ENCODE results near the gene TES. TPM values are rescaled to one million over a fixed set of nuclear protein-coding genes. Genes with fewer than 3 reads are reported as not detected.

TES gene
- polyA plus RNA-seq, 1 donor = 17.0 TPM

GRCh38 chr7:116193329-116194087, 16.8 kb upstream of the TES start:
- DNase-seq (ENCODE audit: low read depth) = no peak

- DNase-seq (ENCODE audit: low read depth) = no peak
These were observed 16.2 kb upstream of the TES start for GRCh38 chr7:116194115-116194514.

- DNase-seq (ENCODE audit: low read depth) = no peak
These were observed 14.9 kb upstream of the TES start for GRCh38 chr7:116195451-116195850.

- DNase-seq (ENCODE audit: low read depth) = no peak
These were observed 13.4 kb upstream of the TES start for GRCh38 chr7:116196947-116197346.

GRCh38 chr7:116197360-116197759, 13.0 kb upstream of the TES start:
- DNase-seq (ENCODE audit: low read depth) = no peak

- DNase-seq (ENCODE audit: low read depth) = no peak
These were observed 11.5 kb upstream of the TES start for GRCh38 chr7:116198748-116199410.

- DNase-seq (ENCODE audit: low read depth) = no peak
These were observed 9.4 kb upstream of the TES start for GRCh38 chr7:116200963-116201362.

- DNase-seq (ENCODE audit: low read depth) = no peak
These were observed 4.2 kb upstream of the TES start for GRCh38 chr7:116206141-116206540.

GRCh38 chr7:116208919-116209318, 1.4 kb upstream of the TES start:
- no peak for DNase-seq (ENCODE audit: low read depth)

GRCh38 chr7:116209561-116210070, 723 bp upstream of the TES start:
- no peak for DNase-seq (ENCODE audit: low read depth)

GRCh38 chr7:116211006-116211912, 920 bp downstream of the TES start:
- DNase-seq (ENCODE audit: low read depth) = peak; percentile 66

- DNase-seq (ENCODE audit: low read depth) = no peak
These were observed 1.7 kb downstream of the TES start for GRCh38 chr7:116211913-116212596.

GRCh38 chr7:116212869-116213268, 2.5 kb downstream of the TES start:
- no peak for DNase-seq (ENCODE audit: low read depth)

GRCh38 chr7:116213361-116214130, 3.2 kb downstream of the TES start:
- DNase-seq (ENCODE audit: low read depth) = no peak

- no peak for DNase-seq (ENCODE audit: low read depth)
These were observed 4.6 kb downstream of the TES start for GRCh38 chr7:116214921-116215320.

- no peak for DNase-seq (ENCODE audit: low read depth)
These were observed 5.2 kb downstream of the TES start for GRCh38 chr7:116215551-116215950.

- DNase-seq (ENCODE audit: low read depth) = no peak
These were observed 6.7 kb downstream of the TES start for GRCh38 chr7:116216956-116217571.

GRCh38 chr7:116218051-116218645, 7.8 kb downstream of the TES start:
- DNase-seq (ENCODE audit: low read depth) = no peak

GRCh38 chr7:116218747-116219146, 8.4 kb downstream of the TES start:
- DNase-seq (ENCODE audit: low read depth) = no peak

GRCh38 chr7:116219288-116219687, 8.9 kb downstream of the TES start:
- no peak for DNase-seq (ENCODE audit: low read depth)
